Skeletal muscle cell (primary cell): ENCODE measurements around the gene CDK4.
A peak's percentile ranks its signal among the peaks of the same experiment; 100 is the strongest.
"Not testable (repeated sequence)": the region's sequence is repeated elsewhere in the genome, so short reads cannot be mapped to it uniquely, and the experiment has no call there.

ENCODE experiments used
- DNase-seq: peaks from one replicate; pipeline ENCODE4 v3.0.0-alpha.2; 2010; ENCODE audit warnings: low read depth
- H3K4me3 ChIP-seq: 2 replicates; pipeline ENCODE4 v1.5.1; 2011; ENCODE audit warnings: low read depth, mild to moderate bottlenecking, control low read depth, low read length, moderate library complexity

CDK4 gene

DNA sequence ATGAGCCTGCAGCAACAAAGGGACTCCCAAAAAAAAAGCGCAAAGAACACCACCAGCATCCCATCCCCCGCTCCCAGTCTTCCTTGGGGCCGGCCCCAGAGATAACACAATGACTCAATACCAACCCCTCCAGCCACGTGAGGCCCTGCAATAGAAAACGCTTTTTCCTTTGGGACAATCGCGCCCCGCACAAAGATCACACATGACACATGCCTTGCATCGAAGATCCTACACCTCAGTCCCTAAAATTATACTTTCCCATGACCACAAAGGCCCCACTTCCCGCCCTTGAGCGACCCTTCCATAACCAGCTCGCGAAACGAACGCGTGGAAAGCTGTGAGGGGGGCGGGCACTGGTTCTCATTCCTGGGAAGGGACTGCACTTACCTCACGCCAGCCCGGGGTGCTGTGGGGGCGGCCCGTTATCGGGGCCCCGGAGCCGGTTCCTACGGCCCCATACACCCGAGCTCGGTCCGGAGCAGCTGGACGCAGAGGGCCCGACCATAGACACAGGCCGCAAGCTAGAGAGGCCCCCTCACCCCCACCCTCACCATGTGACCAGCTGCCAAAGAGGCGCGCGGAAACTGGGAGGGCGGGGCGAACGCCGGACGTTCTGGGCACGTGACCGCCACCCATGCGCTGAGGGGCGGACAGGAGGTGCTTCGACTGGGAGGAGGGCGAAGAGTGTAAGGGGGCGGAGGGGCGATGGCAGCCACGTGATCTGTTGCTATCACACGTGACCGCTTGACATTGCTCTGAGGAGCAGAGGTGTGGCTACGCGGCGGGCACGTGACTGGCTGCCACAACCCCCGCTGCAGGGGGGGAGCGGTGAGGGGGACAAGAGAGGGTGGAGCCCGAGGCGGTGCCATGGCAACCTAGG is at the start of gene CDK4:
TSS of gene CDK4 (minus strand) at position 523 of the 880 bp plus-strand sequence. CDS start 593 bp downstream, outside the sequence.
- peak within 1 kb of the TSS; percentile 91 for H3K4me3 ChIP-seq

DNA sequence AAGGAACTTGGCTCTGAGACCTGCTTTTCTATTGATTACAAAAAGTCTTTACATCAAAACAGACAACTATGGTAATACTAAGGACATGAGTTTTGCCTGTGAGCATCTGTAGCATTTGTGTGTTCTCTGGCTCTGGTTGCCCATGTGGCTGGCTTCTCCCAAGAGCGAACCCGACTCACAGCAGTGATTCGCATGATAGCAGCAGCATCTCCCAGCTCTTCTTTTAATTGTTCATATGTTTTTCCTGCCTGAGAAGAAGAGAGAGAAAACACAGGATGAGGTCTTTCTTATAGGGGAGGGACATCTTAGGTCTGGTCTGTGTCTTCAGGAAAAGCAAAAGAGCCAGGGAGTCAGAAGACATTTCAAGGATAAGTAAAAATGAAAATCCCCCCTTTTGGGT is 48.9 kb upstream of the CDK4 start:
- no peak for DNase-seq
- H3K4me3 ChIP-seq = no peak overlapping the region

More for the DNA sequence above, at the start of gene CDK4:
- peak; percentile 100 for DNase-seq

DNA sequence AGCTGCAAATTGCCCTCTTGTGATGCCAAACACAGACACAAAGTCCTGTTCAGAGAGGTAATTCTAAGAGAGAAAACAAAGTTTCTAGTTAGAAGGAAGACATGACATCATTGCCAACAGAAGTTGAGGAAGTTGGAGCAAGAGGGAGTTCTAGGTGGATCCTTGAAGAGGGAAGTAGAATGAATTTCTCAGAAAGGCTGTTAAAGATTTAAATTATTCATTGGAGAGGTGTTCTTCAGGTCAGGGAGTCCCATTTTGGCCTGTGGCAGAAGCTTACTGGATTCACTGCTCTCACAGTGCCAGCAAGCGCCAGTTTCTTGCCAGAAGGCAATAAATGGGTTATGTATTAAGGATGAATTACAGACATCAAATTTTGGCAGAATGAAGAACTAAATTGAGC is 45.8 kb upstream of the CDK4 start:
- no peak overlapping the region for H3K4me3 ChIP-seq
- DNase-seq = no peak

DNA sequence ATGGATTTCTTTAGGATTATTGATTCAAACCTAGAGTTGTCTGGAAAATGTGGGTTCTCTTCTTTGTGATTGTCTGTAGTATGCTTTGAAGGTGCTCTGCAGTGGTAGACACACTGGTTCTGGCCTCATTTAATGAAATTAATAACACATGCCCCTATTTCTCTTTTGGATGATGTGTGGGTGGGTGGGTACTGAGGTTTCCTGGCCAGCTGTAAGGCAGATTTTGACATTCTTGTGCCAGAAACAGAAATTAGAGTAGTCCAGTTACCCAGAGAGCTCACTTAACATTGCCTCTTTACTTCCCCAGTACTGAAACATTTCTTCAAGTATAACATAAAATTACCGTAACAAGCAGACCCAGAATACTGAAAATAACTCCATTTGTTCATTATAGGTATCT is 44.9 kb upstream of the CDK4 start:
- DNase-seq = no peak
- no peak overlapping the region for H3K4me3 ChIP-seq

DNA sequence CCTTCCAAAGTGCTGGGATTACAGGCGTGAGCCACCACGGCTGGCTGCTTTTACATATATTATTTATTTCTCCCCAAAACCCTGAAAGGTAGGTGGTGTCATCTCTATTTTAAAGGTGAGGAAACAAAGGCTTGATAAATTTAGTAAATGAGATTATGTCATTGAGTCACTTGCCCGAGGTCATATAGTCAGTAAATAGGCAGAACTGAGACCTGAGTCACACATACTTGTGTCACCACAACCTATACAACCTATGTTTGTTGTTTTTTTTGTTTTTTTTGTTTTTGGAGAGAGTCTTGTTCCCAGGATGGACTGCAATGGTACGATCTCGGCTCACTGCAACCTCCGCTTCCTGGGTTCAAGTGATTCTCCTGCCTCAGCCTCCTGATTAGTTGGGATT is 43.2 kb upstream of the CDK4 start:
- no peak for DNase-seq
- no peak overlapping the region for H3K4me3 ChIP-seq

DNA sequence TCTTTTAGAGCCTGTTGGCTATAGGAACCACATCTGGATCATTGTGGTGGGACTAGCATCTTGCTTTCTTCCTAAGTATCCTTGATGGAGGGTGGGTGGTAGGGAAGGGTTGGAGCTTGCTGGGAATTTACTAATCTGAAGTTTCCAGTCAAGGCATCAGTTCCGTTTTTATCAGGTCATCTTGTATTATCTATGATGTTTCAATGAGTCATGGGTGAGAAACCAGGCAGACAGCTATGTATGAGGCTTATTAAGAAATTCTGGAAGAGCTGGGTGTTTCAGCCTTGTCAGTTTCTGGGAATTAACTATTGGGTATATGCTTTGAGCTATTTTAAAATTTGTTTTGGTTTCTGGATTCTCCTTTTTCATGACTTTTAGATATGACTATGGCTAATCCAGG is 41.8 kb upstream of the CDK4 start:
- H3K4me3 ChIP-seq = no peak overlapping the region
- DNase-seq = no peak

DNA sequence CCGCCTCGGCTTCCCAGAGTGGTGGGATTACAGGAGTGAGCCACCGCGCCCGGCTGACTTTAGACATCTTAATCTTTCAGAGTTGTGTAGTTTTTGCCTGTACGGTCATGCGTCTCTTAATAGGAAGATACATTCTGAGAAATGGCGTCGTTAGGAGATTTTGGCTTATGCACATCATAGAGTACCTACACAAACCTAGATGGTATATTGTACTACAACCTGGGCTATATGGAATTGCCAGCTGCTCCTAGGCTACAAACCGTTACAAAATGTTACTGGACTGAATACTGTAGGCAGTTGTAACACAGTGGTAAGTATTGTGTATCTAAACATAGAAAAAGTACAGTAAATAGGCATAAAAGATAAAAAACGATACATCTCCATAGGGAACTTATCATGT is 31.8 kb upstream of the CDK4 start:
- H3K4me3 ChIP-seq = no peak overlapping the region
- no peak for DNase-seq

DNA sequence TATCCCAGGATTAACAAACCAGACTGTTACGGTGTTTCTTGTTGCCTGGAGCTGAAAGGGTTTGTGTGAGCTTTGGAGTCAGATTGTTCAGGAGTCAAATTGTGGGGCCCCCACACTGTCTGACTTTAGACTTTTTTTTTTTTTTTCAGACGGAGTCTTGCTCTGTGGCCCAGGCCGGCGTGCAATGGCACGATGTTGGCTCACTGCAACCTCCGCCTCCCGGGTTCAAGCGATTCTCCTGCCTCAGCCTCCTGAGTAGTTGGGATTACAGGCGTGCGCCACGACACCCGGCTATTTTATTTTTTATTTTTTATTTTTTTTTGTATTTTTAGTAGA is 31.3 kb upstream of the CDK4 start:
- H3K4me3 ChIP-seq = peak overlapping the region; percentile 100
- no peak for DNase-seq

DNA sequence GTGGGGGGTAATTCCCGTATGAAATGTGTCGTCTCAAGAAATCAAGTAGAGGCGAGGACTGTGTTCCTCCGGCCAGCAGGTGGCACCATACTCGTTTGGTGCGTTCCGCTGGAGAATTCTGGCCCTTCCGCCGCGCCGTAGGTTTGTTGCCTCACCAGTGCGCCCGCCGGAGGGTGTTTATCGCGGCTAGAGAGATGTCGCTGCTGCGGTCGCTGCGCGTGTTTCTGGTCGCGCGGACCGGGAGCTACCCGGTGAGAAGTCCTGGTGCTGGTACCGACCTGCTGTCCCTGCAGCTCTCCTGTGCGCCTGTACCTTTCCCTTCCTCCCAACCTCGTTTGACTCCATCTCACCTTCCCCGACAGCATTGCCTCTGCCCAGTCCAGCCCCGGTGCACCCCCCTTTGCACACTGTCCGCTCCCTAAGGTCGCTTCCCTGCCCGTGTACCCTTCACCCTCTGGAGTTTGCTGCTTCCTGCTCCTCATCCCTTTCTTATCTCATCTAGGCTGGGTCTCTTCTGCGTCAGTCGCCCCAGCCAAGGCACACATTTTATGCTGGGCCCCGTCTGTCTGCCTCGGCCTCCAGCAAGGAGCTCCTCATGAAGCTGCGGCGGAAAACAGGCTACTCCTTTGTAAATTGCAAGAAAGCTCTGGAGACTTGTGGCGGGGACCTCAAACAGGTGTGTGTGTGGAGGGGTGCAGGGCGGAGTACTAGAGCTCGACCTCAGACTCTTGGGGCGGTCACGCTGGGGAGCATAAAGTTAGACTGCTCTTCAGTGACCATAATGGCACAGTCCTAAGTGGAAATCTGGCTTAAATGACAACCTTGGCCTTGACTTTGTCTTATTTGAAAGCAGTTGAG is 30.7 kb upstream of the CDK4 start, which contains the start of gene TSFM:
TSS of gene TSFM (plus strand) at position 180 of the 858 bp plus-strand sequence. CDS start at position 195, 15 bp downstream.
- peak within 1 kb of the TSS; percentile 100 for H3K4me3 ChIP-seq
- peak; percentile 81 for DNase-seq

DNA sequence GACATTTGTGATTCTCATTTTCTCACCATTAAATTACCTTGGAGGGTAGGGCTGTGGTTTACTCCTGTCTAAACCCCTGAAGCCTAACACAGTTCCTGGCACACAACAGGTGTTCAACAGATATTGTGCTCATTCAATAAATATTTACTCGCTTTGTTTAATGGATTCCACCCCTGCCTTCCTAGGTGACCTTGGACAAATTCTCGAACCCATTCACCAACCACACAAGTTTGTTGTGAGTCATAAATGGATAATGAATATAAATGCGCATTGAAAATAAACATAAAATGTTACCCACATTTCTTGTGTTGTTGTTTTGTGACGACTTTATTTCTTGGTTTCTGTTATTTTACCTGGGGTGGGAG is 30.1 kb upstream of the CDK4 start:
- H3K4me3 ChIP-seq = no peak overlapping the region
- no peak for DNase-seq

DNA sequence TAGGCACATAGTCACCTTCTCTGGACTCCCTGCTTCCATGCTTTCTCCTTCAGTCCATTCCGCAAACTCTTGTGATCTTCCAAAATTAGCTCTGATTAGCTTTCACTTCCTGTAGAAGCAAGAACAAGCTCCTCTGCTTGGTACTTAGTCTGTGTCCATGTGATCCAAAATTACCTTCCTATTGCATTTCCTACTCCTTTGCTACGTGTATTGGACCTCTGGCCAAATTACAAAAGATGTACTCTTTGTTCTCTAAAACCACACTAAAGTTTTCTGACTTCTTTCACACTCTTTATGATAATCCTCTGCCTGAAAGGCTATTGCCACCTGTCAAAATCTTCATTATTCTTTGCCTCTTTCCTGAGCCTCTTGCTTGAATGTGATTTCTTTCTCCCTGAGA is 29.7 kb upstream of the CDK4 start:
- no peak overlapping the region for H3K4me3 ChIP-seq
- no peak for DNase-seq

DNA sequence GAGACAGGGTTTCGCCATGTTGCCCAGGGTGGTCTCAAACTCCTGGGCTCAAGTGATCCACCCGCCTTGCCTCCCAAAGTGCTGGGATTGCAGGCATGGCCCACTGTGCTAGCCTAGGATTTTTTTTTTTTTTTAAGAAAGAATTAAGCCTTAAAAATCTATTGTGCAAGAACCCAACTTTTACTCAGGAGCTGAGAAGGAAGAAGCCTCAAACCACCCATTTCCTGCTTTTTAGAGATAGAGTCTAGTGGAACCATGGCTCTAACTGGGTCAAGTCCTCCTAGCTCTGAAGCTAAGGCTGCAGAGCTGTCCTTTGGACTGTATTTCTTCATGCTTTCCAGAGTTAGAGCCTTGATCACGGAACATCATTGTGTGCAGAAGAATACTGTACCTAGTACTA is 29.1 kb upstream of the CDK4 start:
- DNase-seq = no peak
- no peak overlapping the region for H3K4me3 ChIP-seq

DNA sequence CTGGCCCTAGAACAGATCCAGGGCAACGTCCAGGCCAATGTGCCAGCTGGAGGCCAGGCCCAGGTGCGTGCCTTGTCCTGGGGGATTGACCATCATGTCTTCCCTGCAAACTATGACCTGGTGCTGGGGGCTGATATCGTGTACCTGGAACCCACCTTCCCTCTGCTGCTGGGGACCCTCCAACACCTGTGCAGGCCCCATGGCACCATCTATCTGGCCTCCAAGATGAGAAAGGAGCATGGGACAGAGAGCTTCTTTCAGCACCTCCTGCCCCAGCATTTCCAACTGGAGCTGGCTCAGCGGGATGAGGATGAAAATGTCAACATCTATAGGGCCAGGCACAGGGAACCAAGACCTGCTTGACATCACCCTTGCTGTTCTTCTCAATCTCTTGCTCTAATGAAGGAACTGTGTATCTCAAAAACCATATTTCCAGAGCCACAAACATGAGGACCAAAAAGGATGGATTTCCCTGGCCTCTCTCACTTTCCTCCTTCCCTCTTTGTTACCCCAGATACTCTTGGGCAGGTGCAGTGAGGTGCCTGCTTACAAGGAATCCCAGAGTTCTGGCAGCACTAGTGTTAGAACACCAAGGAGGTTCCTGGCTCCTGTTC is 28.3 kb upstream of the CDK4 start:
- H3K4me3 ChIP-seq = no peak overlapping the region
- no peak for DNase-seq

DNA sequence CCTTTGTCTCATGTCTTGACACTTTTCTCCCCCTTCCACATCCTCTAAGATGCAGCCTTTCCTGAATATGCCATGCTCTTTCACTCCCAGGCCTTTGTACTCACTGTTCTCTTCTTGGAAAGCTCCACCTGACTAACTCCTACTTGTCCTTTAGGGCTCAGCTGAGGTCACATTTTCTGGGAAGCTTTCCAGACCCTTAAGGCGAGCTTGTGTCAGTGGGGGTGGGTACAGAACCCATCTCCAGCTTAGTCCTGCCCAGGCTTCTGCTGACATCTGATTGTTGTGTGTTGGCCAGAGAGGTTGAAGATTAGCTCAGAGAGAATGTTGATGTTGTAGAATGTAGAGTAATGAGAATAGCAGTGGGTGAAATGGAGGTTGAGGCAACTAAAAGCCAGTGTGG is 27.6 kb upstream of the CDK4 start:
- no peak for DNase-seq
- no peak overlapping the region for H3K4me3 ChIP-seq

DNA sequence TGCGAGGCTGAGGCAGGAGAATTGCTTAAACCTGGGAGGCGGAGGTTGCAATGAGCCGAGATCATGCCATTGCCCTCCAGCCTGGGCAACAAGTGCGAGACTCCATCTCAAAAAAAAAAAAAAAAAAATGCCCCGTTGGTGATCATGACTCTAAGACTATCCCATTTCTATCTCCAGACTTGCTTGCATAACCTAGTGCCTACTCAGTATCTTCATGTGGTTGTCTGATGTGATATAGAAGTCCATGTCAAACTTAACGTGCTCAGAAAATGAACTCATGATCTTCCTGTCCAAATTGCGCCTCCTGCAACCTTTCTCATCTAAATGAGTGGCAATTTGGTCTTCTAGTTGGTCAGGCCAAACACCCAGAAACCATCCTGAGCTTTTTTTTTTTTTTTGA is 25.8 kb upstream of the CDK4 start:
- H3K4me3 ChIP-seq = no peak overlapping the region
- no peak for DNase-seq

DNA sequence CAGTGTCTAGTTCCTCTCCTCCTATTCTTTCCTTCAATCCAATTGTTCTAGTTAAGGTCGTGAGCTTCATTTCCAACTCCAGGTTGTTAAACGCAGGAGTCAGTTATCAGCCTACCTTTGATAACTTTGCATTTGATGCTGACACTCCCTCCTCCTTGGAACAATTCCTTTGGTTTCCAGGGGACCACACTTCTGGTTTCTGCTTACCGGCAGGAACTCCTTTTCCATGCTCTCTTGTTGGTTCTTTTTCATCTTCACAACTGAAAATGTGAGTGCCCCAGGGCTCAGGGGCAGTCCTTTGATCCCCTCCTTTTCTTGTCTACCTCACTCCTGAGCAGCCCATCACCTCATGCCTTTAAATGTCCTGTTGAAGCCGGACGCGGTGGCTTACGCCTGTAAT is 25.3 kb upstream of the CDK4 start:
- DNase-seq = no peak
- no peak overlapping the region for H3K4me3 ChIP-seq

DNA sequence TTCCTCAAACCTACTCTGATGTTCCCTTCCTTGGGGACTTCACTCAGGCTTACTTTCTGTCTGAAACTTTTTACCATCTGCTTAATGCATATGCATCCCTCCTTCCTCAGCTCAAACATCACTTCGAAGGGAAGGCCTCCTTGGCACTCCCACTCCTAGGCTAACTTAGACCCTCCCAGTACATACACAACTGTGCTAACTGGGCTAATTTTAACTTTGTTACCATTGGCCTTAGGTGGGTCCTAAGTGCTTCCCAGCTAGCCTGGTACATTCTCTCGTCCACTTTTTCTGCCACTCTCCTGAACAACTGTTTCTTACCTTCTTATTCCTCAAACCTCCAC is 24.1 kb upstream of the CDK4 start:
- no peak overlapping the region for H3K4me3 ChIP-seq
- no peak for DNase-seq

DNA sequence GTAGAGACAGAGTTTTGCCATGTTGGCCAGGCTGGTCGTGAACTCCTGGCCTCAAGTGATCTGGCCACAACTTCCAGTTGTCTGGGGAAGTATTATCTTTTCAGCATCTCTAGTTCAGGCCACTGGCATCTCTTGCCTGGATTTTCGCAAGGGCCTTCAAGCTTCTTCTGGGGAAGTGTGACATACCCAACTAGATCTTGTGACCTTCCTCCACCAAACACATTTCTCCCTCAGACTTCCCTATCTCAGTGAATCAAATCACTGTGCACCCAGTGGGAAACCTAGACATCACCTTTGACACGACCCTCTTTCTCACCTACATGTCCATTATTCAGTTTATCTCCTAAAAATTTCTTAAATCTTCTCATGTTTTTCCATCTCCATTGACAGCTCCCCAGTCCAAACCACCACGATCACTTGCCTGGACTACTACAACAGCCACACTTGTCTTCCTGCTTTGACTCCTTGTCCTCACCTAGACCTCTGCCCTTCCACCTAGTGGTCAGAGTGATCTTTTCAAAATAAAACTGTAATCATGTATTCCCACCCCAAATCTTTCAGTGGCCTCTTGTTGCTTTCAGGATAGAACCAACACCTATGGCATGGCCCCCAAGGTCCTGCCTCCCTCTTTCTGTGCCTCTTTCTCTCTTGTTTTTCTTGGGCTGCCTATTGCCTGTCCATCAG is 23.6 kb upstream of the CDK4 start:
- no peak overlapping the region for H3K4me3 ChIP-seq
- no peak for DNase-seq

DNA sequence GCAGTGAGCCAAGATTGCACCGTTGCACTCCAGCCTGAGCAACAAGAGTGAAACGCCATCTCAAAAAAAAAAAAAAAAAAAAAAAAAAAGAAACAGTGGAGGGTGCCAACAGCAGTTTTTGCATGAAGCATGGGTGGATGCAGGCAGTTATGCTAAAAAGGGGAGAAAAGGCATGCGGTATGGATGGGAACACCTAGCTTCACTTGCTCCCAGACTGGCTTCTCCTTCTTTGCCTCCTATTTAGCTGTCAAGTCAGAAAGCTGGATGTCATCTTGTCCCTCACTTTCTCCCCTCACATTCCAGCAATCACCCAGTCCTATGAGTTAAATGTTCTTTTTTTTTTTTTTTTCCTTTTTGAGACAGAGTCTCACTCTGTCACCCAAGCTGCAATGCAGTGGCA is 22.9 kb upstream of the CDK4 start:
- no peak overlapping the region for H3K4me3 ChIP-seq
- DNase-seq = no peak

DNA sequence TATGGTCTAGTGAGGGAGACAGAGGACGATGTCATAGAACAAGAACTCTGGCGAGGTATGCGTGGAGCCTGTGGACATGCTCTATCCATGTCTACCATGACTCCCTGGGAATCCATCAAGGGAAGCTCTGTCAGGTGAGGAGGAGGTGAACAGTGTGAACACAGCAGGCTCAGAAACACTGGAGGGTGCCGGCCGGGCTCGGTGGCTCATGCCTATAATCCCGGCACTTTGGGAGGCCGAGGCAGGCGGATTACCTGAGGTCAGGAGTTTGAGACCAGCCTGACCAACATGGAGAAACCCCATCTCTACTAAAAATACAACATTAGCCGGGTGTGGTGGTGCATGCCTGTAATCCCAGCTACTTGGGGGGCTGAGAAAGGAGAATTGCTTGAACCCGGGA is 22.5 kb upstream of the CDK4 start:
- not testable (repeated sequence) for H3K4me3 ChIP-seq, DNase-seq
